Measurements from ENCODE around the gene AMN. TPM values are rescaled to one million over a fixed set of nuclear protein-coding genes. Genes with fewer than 3 reads are reported as not detected.
"Not testable (repeated sequence)": the region's sequence is repeated elsewhere in the genome, so short reads cannot be mapped to it uniquely, and the experiment has no call there.

The AMN gene
- total RNA-seq, 1 donor from 2014 or later, result 0.35 TPM

GRCh38 chr14:102924632-102925588 lies 2.4 kb downstream of the AMN start:
- Mint-ChIP-seq H3K4me3 (no peak overlapping the region), H3K27ac (no peak overlapping the region), H3K27me3 (peaks cover 40% of the 10 kb centered on the region), H3K36me3 (ENCODE audit: low read depth) (no peaks in the 10 kb centered on the region), H3K4me1 (peaks cover 2% of the 10 kb centered on the region), H3K9me3 (no peaks in the 10 kb centered on the region)
- DNase-seq, result no peak
- intact Hi-C loops (cut with micrococcal nuclease), result no loop called here

DNA sequence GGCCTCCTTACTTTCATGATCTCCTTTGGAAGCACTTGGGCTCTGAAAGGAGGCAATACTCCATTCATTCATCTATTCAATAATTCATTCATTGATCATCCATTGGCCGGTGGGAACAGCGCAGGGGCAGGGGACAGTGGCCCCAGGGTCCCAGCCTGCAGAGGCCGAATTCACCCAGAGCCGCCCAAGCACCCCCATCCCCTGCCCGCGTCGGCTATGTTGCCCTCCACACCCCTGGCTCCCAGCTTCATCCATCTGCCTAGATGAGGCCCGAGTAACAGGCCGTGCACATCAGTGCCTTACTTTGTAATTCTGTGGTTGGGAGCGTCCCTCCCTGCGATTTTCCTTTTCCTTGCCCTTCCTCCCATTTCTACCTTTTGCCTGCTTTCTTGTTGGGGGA lies 3.2 kb downstream of the AMN start:
- H3K4me3 Mint-ChIP-seq, result no peak overlapping the region
- DNase-seq, result no peak
- no peaks in the 10 kb centered on the region for H3K36me3 Mint-ChIP-seq (ENCODE audit: low read depth)
- H3K9me3 Mint-ChIP-seq, result no peaks in the 10 kb centered on the region
- intact Hi-C loops (cut with micrococcal nuclease), result no loop called here
- H3K27me3 Mint-ChIP-seq, result peaks cover 40% of the 10 kb centered on the region
- H3K4me1 Mint-ChIP-seq, result peaks cover 2% of the 10 kb centered on the region
- H3K27ac Mint-ChIP-seq, result no peak overlapping the region

DNA sequence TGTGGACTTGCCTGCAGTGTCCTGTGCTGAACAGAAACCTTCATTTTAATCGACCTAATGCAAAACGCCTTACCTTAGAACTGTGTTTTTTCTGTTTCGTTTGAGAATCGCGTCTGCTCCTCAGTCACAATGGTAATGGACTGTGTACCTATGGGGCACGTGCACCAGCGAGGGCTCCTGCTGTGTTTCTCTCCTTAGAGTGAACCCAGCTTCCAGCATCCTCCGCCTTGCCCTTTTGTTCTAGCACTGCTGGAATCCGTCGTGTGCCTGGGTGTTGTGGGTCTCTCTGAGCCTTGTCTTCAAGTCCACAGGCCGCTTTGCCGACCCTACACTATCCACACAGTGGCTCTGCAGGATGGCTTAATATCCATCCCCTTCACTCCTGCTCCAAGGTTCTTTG lies 3.6 kb downstream of the AMN start:
- no peak overlapping the region for H3K4me3 Mint-ChIP-seq
- no peak for DNase-seq
- H3K36me3 Mint-ChIP-seq (ENCODE audit: low read depth), result no peaks in the 10 kb centered on the region
- H3K4me1 Mint-ChIP-seq, result peaks cover 2% of the 10 kb centered on the region
- intact Hi-C loops (cut with micrococcal nuclease), result no loop called here
- H3K27me3 Mint-ChIP-seq, result peaks cover 42% of the 10 kb centered on the region
- H3K27ac Mint-ChIP-seq, result no peak overlapping the region
- no peaks in the 10 kb centered on the region for H3K9me3 Mint-ChIP-seq

GRCh38 chr14:102926840-102927239 lies 4.4 kb downstream of the AMN start:
- H3K9me3 Mint-ChIP-seq; intact Hi-C loops (cut with micrococcal nuclease); H3K36me3 Mint-ChIP-seq (ENCODE audit: low read depth); H3K4me3 Mint-ChIP-seq; H3K4me1 Mint-ChIP-seq; DNase-seq; H3K27ac Mint-ChIP-seq: not testable (repeated sequence)
- H3K27me3 Mint-ChIP-seq, result peaks cover 45% of the 10 kb centered on the region

GRCh38 chr14:102927346-102927877 lies 4.9 kb downstream of the AMN start:
- H3K27me3 Mint-ChIP-seq, result peaks cover 48% of the 10 kb centered on the region
- H3K27ac Mint-ChIP-seq, result no peak overlapping the region
- H3K4me3 Mint-ChIP-seq, result peak overlapping the region; percentile 10

GRCh38 chr14:102927878-102928411 lies 5.5 kb downstream of the AMN start:
- intact Hi-C loops (cut with micrococcal nuclease), result no loop called here
- DNase-seq, result no peak
- Mint-ChIP-seq H3K9me3 (no peaks in the 10 kb centered on the region), H3K27ac (no peak overlapping the region), H3K36me3 (ENCODE audit: low read depth) (no peaks in the 10 kb centered on the region), H3K27me3 (peaks cover 50% of the 10 kb centered on the region), H3K4me1 (peaks cover 2% of the 10 kb centered on the region), H3K4me3 (peak overlapping the region; percentile 69)

More at GRCh38 chr14:102927346-102927877, 4.9 kb downstream of the AMN start:
- peaks cover 2% of the 10 kb centered on the region for H3K4me1 Mint-ChIP-seq
- DNase-seq, result no peak
- intact Hi-C loops (cut with micrococcal nuclease), result no loop called here
- no peaks in the 10 kb centered on the region for H3K9me3 Mint-ChIP-seq
- H3K36me3 Mint-ChIP-seq (ENCODE audit: low read depth), result no peaks in the 10 kb centered on the region

DNA sequence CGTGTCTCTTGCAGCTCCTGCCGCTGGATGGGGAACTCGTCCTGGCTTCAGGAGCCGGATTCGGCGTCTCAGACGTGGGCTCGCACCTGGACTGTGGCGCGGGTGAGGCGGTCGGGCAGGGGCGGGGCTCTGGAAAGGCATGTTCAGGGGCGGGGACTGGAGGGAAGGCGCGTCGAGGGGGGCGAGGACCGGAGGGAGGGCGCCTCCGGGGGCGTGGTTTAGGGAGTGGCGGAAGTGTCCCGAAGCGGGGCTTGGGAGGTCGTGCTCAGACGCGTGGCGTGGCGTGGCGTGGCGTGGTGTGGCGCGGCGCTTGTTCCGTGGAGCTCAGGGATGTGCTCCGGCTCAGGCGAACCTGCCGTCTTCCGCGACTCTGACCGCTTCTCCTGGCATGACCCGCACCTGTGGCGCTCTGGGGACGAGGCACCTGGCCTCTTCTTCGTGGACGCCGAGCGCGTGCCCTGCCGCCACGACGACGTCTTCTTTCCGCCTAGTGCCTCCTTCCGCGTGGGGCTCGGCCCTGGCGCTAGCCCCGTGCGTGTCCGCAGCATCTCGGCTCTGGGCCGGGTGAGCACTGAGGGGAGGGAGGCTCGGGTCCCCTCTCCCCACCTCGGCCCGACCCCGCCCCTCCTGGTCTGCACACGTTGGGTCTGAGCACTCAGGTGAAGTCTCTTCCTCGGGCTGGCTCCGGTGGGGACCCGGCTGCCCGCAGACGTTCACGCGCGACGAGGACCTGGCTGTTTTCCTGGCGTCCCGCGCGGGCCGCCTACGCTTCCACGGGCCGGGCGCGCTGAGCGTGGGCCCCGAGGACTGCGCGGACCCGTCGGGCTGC lies 6.2 kb downstream of the AMN start:
- H3K9me3 Mint-ChIP-seq, result no peaks in the 10 kb centered on the region
- peak; percentile 89 for DNase-seq
- H3K4me3 Mint-ChIP-seq, result peak overlapping the region; percentile 69
- H3K36me3 Mint-ChIP-seq (ENCODE audit: low read depth), result no peaks in the 10 kb centered on the region
- no peak overlapping the region for H3K27ac Mint-ChIP-seq
- intact Hi-C loops (cut with micrococcal nuclease), result no loop called here
- H3K4me1 Mint-ChIP-seq, result peaks cover 2% of the 10 kb centered on the region
- peaks cover 46% of the 10 kb centered on the region for H3K27me3 Mint-ChIP-seq

DNA sequence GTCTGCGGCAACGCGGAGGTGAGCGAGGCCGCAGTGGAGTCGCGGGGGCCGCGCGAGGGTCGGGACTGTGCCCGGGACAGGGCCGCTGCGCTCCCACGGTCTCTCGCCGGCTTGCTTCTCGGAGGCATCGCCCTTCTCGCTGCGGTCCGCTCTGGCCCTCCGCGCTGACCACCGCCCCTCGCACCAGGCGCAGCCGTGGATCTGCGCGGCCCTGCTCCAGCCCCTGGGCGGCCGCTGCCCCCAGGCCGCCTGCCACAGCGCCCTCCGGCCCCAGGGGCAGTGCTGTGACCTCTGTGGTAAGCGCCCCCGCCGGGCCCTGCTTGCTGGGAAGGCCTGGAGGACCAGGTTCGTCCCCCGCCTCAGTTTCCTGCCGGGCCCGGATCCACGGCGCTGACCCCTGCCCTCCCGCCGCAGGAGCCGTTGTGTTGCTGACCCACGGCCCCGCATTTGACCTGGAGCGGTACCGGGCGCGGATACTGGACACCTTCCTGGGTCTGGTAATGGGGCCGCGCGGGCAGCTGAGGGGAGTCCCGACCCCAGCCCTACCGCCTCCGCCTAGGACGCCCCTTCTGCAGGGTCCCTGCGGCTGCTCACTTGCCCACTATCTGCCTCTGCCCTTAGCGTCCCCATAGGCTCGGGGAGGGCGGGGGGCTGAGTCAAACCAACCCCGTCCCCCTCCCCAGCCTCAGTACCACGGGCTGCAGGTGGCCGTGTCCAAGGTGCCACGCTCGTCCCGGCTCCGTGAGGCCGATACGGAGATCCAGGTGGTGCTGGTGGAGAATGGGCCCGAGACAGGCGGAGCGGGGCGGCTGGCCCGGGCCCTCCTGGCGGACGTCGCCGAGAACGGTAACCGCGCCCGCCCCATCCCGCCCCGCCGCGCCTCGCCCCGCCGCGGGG lies 7.0 kb downstream of the AMN start:
- intact Hi-C loops (cut with micrococcal nuclease), result no loop called here
- H3K36me3 Mint-ChIP-seq (ENCODE audit: low read depth), result no peaks in the 10 kb centered on the region
- no peak for DNase-seq
- peak overlapping the region; percentile 10 for H3K4me3 Mint-ChIP-seq
- no peak overlapping the region for H3K27ac Mint-ChIP-seq
- no peaks in the 10 kb centered on the region for H3K9me3 Mint-ChIP-seq
- peaks cover 41% of the 10 kb centered on the region for H3K27me3 Mint-ChIP-seq
- peaks cover 2% of the 10 kb centered on the region for H3K4me1 Mint-ChIP-seq

- intact Hi-C loops (cut with micrococcal nuclease), result no loop called here
- Mint-ChIP-seq H3K4me3 (no peak overlapping the region), H3K36me3 (ENCODE audit: low read depth) (no peaks in the 10 kb centered on the region), H3K4me1 (peaks cover 2% of the 10 kb centered on the region), H3K27ac (no peak overlapping the region), H3K9me3 (no peaks in the 10 kb centered on the region), H3K27me3 (peaks cover 36% of the 10 kb centered on the region)
- DNase-seq, result no peak
Measured at GRCh38 chr14:102930138-102930752, 7.8 kb downstream of the AMN start.

- H3K36me3 Mint-ChIP-seq (ENCODE audit: low read depth), result no peaks in the 10 kb centered on the region
- DNase-seq, result no peak
- no peak overlapping the region for H3K4me3 Mint-ChIP-seq
- H3K4me1 Mint-ChIP-seq, result peaks cover 2% of the 10 kb centered on the region
- H3K27ac Mint-ChIP-seq, result no peak overlapping the region
- H3K27me3 Mint-ChIP-seq, result peaks cover 30% of the 10 kb centered on the region
- intact Hi-C loops (cut with micrococcal nuclease), result no loop called here
- H3K9me3 Mint-ChIP-seq, result no peaks in the 10 kb centered on the region
Measured at GRCh38 chr14:102930753-102931579, 8.5 kb downstream of the AMN start.

DNA sequence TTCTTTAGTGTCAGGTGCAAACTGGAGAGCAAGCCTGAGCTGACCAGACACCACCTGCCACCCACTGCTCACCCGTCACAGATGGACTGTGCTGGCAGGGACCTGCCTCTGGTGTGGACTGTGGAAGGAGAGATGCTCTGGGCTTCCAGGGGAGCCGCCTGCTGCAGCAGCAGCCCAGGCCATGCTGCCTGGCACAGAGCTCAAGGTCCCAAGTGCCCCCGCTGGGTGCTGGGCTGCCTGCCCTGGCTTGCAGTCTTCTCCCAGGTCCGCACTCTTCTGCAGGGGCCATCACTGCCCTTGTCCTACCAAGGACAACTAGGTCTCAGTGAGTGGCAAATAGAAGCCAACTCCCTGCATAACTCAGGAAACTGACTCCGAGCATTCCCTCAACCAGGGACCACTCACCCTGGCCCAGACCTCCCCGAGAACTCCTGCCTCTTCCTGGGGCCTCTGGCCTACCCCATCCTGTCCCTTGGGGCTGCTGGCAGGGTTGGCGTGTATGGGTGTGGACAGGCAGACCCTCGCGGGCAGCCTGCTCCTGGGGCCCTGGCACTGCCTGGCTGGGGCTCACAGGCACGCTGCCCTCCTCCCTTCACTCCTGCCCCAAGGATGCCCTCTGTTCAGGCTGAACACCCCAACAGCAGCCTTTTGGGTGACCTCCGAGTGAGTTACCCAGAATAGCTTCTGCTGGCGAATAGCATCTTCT lies 9.3 kb downstream of the AMN start:
- Mint-ChIP-seq H3K4me1 (peaks cover 2% of the 10 kb centered on the region), H3K27ac (no peak overlapping the region), H3K27me3 (peaks cover 23% of the 10 kb centered on the region), H3K9me3 (no peaks in the 10 kb centered on the region), H3K4me3 (no peak overlapping the region), H3K36me3 (ENCODE audit: low read depth) (no peaks in the 10 kb centered on the region)
- no peak for DNase-seq
- intact Hi-C loops (cut with micrococcal nuclease), result no loop called here

Data from activated CD4-positive, alpha-beta T cell treated with anti-CD3 and anti-CD28 coated beads, Interleukin-2, amount 10 ng/mL, durations not matched to agents 24 days and 14 days (primary cell).